AG09309 (cell line): ENCODE data around the gene FAM228A.
A peak's percentile ranks its signal among the peaks of the same experiment; 100 is the strongest.

Source experiments
- DNase-seq: peaks from one replicate; pipeline ENCODE4 v3.0.0-alpha.2; 2010; ENCODE audit warnings: low read depth
- H3K4me3 ChIP-seq: 2 replicates; pipeline ENCODE4 v1.5.1; 2011; ENCODE audit warnings: mild to moderate bottlenecking, low read depth, low read length, moderate library complexity; ENCODE audit not compliant: control insufficient read depth
- TF ChIP-seq, protein P1 (sequence below): IDR thresholded peaks from 2 replicates; pipeline ENCODE4 v1.5.1; 2011; ENCODE audit warnings: mild to moderate bottlenecking, low read depth, low read length, inconsistent platforms; ENCODE audit not compliant: insufficient read depth, control insufficient read depth; ENCODE audit errors: missing control alignments

Gene FAM228A

DNA sequence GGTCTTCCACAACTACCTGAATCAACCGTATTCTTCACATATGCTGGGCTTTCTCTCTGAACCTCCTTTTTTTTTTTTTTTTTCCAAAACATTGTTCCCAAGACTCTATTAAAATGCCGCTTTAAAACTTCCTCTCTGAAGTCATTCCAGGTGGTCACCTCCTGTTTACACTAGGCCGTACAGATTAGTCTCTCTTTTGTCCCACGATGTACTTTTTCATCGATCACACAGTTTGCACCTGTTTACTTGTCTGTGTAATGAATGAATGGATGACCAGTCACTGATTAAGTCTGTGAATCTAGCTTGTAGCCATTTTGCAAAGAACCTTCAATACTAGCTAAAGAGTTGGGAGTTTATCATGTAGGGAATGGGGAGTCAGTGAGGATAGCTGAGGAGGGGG lies 16.7 kb upstream of the FAM228A start:
- TF ChIP-seq, protein P1, sequence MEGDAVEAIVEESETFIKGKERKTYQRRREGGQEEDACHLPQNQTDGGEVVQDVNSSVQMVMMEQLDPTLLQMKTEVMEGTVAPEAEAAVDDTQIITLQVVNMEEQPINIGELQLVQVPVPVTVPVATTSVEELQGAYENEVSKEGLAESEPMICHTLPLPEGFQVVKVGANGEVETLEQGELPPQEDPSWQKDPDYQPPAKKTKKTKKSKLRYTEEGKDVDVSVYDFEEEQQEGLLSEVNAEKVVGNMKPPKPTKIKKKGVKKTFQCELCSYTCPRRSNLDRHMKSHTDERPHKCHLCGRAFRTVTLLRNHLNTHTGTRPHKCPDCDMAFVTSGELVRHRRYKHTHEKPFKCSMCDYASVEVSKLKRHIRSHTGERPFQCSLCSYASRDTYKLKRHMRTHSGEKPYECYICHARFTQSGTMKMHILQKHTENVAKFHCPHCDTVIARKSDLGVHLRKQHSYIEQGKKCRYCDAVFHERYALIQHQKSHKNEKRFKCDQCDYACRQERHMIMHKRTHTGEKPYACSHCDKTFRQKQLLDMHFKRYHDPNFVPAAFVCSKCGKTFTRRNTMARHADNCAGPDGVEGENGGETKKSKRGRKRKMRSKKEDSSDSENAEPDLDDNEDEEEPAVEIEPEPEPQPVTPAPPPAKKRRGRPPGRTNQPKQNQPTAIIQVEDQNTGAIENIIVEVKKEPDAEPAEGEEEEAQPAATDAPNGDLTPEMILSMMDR, result no peak
- no peak overlapping the region for H3K4me3 ChIP-seq
- no peak for DNase-seq

- DNase-seq, result no peak
- TF ChIP-seq, protein P1, result no peak
- no peak overlapping the region for H3K4me3 ChIP-seq
Observed at GRCh38 chr2:24159708-24160107, 15.1 kb upstream of the FAM228A start.

GRCh38 chr2:24160761-24161160 lies 14.1 kb upstream of the FAM228A start:
- no peak overlapping the region for H3K4me3 ChIP-seq
- DNase-seq, result no peak
- TF ChIP-seq, protein P1, result no peak

DNA sequence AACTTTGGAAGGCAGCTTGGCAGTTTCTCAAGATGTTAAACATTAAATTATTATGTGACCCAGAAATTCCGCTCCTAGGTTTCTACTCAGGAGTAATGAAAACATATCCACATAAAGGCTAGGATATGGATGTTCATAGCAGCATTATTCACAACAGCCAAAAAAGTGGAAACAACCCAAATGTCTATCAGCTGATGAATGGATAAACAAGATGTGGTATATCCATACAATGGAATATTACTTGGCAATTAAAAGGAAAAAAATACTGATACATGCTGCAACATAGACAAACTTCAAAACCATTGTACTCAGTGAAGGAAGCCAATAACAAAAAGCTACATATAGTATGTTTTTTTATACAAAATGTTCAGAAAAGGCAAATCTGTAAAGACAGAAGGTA lies 12.4 kb upstream of the FAM228A start:
- no peak for DNase-seq
- TF ChIP-seq, protein P1, result no peak
- no peak overlapping the region for H3K4me3 ChIP-seq

DNA sequence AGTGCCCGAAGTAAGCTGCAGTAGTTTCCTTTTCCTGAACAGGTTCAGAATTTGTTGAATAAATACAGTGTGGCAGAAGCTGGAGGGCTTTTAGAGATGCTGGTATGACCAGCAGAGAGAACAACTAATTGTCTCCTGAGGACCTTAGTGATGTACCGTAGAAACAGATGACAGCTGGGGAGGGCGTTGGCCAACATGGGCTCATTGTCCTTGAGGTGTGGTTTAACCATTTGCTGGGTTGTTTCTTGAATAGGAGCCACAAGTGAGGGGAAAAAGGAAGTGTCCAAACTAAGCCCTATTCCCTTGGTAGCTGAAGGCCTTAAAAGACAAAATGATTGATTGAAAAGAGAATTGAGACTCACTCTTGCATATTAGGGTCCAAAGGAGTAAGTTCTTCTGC lies 11.7 kb upstream of the FAM228A start:
- DNase-seq, result no peak
- TF ChIP-seq, protein P1, result no peak
- H3K4me3 ChIP-seq, result no peak overlapping the region

DNA sequence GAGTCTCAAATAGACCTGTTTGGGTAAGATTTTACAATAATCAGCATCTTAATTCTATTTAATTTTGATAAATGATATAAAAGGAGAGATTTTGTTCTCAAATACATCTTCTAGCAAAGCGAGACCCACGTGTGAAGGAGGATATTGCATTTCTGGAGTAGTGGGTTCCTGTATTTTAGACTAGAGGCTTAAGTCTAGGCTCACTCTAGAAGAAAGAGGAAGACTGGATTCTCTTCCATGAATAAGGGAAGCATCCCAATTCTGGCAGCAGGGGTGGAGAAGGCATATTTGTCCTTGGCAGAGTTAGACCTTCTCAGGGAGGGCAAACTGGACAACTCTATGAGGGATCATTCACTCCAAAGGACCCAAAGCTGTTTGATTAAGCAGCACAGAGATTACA lies 11.3 kb upstream of the FAM228A start:
- H3K4me3 ChIP-seq, result no peak overlapping the region
- TF ChIP-seq, protein P1, result no peak
- no peak for DNase-seq

- TF ChIP-seq, protein P1, result peak; percentile 66
- DNase-seq, result no peak
- no peak overlapping the region for H3K4me3 ChIP-seq
Observed at GRCh38 chr2:24164416-24164973, 10.4 kb upstream of the FAM228A start.
